ENCODE measurements around the gene CAMK1D.

CAMK1D gene

GRCh38 chr10:12500381-12501303 is 151.3 kb downstream of the CAMK1D start:
- no peak for DNase-seq

- DNase-seq, result no peak
Measured at GRCh38 chr10:12501324-12501723, 152.0 kb downstream of the CAMK1D start.

GRCh38 chr10:12501841-12502525 is 152.6 kb downstream of the CAMK1D start:
- DNase-seq, result no peak

GRCh38 chr10:12502526-12503274 is 153.4 kb downstream of the CAMK1D start:
- no peak for DNase-seq

- DNase-seq, result no peak
Measured at GRCh38 chr10:12503311-12503710, 154.0 kb downstream of the CAMK1D start.

GRCh38 chr10:12504176-12504575 is 154.8 kb downstream of the CAMK1D start:
- no peak for DNase-seq

- DNase-seq, result no peak
Measured at GRCh38 chr10:12504628-12505027, 155.3 kb downstream of the CAMK1D start.

- no peak for DNase-seq
Measured at GRCh38 chr10:12505683-12506082, 156.3 kb downstream of the CAMK1D start.

- DNase-seq, result no peak
Measured at GRCh38 chr10:12507165-12507850, 158.0 kb downstream of the CAMK1D start.

GRCh38 chr10:12508165-12508564 is 158.8 kb downstream of the CAMK1D start:
- no peak for DNase-seq

GRCh38 chr10:12509016-12509793 is 159.9 kb downstream of the CAMK1D start:
- DNase-seq, result no peak

- DNase-seq, result no peak
Measured at GRCh38 chr10:12509794-12510100, 160.4 kb downstream of the CAMK1D start.

GRCh38 chr10:12510501-12510941 is 161.2 kb downstream of the CAMK1D start:
- no peak for DNase-seq

- DNase-seq, result no peak
Measured at GRCh38 chr10:12510984-12511383, 161.6 kb downstream of the CAMK1D start.

- DNase-seq, result no peak
Measured at GRCh38 chr10:12511651-12512050, 162.3 kb downstream of the CAMK1D start.

- DNase-seq, result no peak
Measured at GRCh38 chr10:12512332-12513002, 163.1 kb downstream of the CAMK1D start.

GRCh38 chr10:12513003-12513365 is 163.6 kb downstream of the CAMK1D start:
- DNase-seq, result no peak

GRCh38 chr10:12513775-12514673 is 164.7 kb downstream of the CAMK1D start:
- no peak for DNase-seq

GRCh38 chr10:12518024-12518423 is 168.7 kb downstream of the CAMK1D start:
- no peak for DNase-seq

GRCh38 chr10:12521423-12521822 is 172.1 kb downstream of the CAMK1D start:
- DNase-seq, result no peak
